ENCODE results near the gene HTRA3.

GRCh38 chr4:8225706-8226443 is 43.7 kb upstream of the HTRA3 start:
- TF ChIP-seq CTCF (IDR thresholded peaks at IDR 0.05) (no peak), POLR2AphosphoS5 (IDR thresholded peaks at IDR 0.05) (no peak), POLR2A (IDR thresholded peaks at IDR 0.05) (no peak), EP300 (IDR thresholded peaks at IDR 0.05) (no peak)

Data from suprapubic skin (tissue), 4 donors.